Neural progenitor cell (in vitro differentiated cells): ENCODE measurements around the gene RMDN3. TPM values are rescaled to one million over a fixed set of nuclear protein-coding genes. Genes with fewer than 3 reads are reported as not detected.

Experiments
- DNase-seq: peaks from one replicate; pipeline ENCODE4 v3.0.0-alpha.2; 2016; ENCODE audit warnings: low spot score
- H2AFZ ChIP-seq: fragments of 200-600 bp; sonication (generic); replicated peaks from 2 replicates; pipeline ENCODE4 v1.6.1; 2016; ENCODE audit warnings: antibody characterized with exemption
- H3F3A ChIP-seq: fragments of 200-600 bp; sonication (generic); 2 replicates; pipeline ENCODE4 v1.6.1; 2016; ENCODE audit warnings: antibody characterized with exemption, low read depth
- H3K27ac ChIP-seq: fragments of 200-600 bp; sonication (generic); 2 replicates; pipeline ENCODE4 v1.5.1; 2016; ENCODE audit warnings: mild to moderate bottlenecking
- H3K27me3 ChIP-seq: fragments of 200-600 bp; sonication (generic); 2 replicates; pipeline ENCODE4 v1.6.1; 2016; ENCODE audit warnings: mild to moderate bottlenecking, moderate library complexity
- H3K36me3 ChIP-seq: fragments of 200-600 bp; sonication (generic); 2 replicates; pipeline ENCODE4 v1.5.1; 2016
- H3K4me1 ChIP-seq: fragments of 200-600 bp; sonication (generic); 2 replicates; pipeline ENCODE4 v1.6.1; 2016; ENCODE audit warnings: mixed run types
- H3K4me2 ChIP-seq: fragments of 200-600 bp; sonication (generic); 2 replicates; pipeline ENCODE4 v1.6.1; 2016
- H3K4me3 ChIP-seq: fragments of 200-600 bp; sonication (generic); 2 replicates; pipeline ENCODE4 v1.5.1; 2016
- H3K79me2 ChIP-seq: fragments of 200-600 bp; sonication (generic); 2 replicates; pipeline ENCODE4 v1.6.1; 2016; ENCODE audit warnings: low read depth
- H3K9ac ChIP-seq: fragments of 200-600 bp; sonication (generic); 2 replicates; pipeline ENCODE4 v1.6.1; 2016
- H3K9me3 ChIP-seq: fragments of 200-600 bp; sonication (generic); 2 replicates; pipeline ENCODE4 v1.5.1; 2016; ENCODE audit warnings: low read depth
- H4K20me1 ChIP-seq: fragments of 200-600 bp; sonication (generic); 2 replicates; pipeline ENCODE4 v1.6.1; 2016; ENCODE audit warnings: low read depth
- H3K27ac Mint-ChIP-seq: 3 replicates; pipeline ENCODE4 v1.8.0; 2021; ENCODE audit warnings: mixed read lengths
- H3K27me3 Mint-ChIP-seq: 2 replicates; pipeline ENCODE4 v1.8.0; 2022; ENCODE audit warnings: low read depth, mild to moderate bottlenecking, inconsistent platforms, moderate library complexity, mixed read lengths; ENCODE audit not compliant: insufficient read depth
- H3K36me3 Mint-ChIP-seq: 3 replicates; pipeline ENCODE4 v1.8.0; 2021; ENCODE audit warnings: mixed read lengths
- H3K4me1 Mint-ChIP-seq: 3 replicates; pipeline ENCODE4 v1.8.0; 2021; ENCODE audit warnings: mixed read lengths
- H3K4me3 Mint-ChIP-seq: 3 replicates; pipeline ENCODE4 v1.8.0; 2021; ENCODE audit warnings: mild to moderate bottlenecking, moderate library complexity, mixed read lengths
- H3K9me3 Mint-ChIP-seq: 3 replicates; pipeline ENCODE4 v1.8.0; 2020; ENCODE audit warnings: mixed read lengths
- EZH2 ChIP-seq: fragments of 200-600 bp; sonication (generic); IDR thresholded peaks from 2 replicates; pipeline ENCODE4 v1.6.1; 2017; ENCODE audit warnings: antibody characterized with exemption, mild to moderate bottlenecking, moderate library complexity
- EZH2phosphoT487 ChIP-seq: fragments of 200-600 bp; sonication (generic); IDR thresholded peaks from 2 replicates; pipeline ENCODE4 v1.6.1; 2017; ENCODE audit warnings: antibody characterized with exemption
- total RNA-seq: library from RNA; depleted of rRNA; stranded (reverse); fragments of >200 nt; gene quantifications from 2 replicates; pipeline ENCODE4 v1.2.3, GENCODE V29; 2015; ENCODE audit warnings: low replicate concordance
- TF ChIP-seq, protein P1 (sequence below): fragments of 200-600 bp; sonication (generic); IDR thresholded peaks from 2 replicates; pipeline ENCODE4 v1.5.1; 2017; ENCODE audit warnings: antibody characterized with exemption, mild to moderate bottlenecking

The RMDN3 gene
- total RNA-seq, 1 donor from 2014 or later: 13.2 TPM

DNA sequence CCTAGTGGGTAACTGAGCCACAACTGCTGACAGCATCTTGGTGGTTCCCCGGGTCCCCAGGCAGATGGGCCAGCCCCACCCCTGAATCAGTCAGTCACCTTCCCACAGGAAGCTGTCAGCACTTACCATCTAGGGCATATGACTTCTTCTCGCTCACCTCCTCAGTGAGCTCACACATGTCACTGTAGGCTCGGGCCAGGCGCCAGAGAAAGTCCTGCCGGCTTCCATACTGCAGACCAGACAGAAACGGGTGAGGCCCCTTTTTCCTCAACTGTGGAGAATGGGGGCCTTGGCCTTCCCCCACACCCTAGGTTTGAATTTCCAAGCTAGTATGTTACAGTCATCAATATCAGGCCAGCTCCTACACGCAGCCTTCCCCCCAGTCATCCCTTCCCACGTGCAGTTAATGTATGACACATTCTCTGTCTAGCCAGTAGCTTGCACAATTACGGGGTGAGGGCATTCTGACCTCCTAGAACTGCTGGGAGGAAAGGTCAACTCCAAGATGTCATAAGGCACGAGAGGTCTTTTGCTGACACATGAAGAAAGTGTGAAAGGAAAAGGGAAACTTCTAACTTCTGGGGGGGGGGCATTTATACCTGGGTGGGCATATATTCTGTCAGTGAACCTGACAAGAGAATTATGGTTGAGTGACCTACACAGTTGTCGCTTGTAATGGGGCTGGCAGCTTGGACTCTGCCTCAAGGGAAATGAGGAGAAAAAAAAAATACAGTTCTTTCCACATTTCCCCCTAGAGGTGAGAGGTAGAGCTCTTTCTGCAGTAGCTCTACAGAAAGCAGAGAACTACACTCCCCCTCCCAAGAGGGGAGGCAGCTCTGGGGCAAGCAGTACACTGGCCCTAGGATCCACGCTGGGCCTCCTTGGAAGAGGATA, 10.9 kb downstream of the RMDN3 start:
- H3K27me3 Mint-ChIP-seq: peaks cover 13% of the 10 kb centered on the region
- H3K79me2 ChIP-seq: no peaks in the 10 kb centered on the region
- peaks cover 32% of the 10 kb centered on the region for H3F3A ChIP-seq
- no peaks in the 10 kb centered on the region for H3K9me3 Mint-ChIP-seq
- H3K4me2 ChIP-seq: no peak overlapping the region
- no peaks in the 10 kb centered on the region for H3K9me3 ChIP-seq
- peak overlapping the region; percentile 49 for H3K27ac ChIP-seq
- DNase-seq: no peak
- H3K9ac ChIP-seq: no peak overlapping the region
- no peak for TF ChIP-seq EZH2
- TF ChIP-seq, protein P1, sequence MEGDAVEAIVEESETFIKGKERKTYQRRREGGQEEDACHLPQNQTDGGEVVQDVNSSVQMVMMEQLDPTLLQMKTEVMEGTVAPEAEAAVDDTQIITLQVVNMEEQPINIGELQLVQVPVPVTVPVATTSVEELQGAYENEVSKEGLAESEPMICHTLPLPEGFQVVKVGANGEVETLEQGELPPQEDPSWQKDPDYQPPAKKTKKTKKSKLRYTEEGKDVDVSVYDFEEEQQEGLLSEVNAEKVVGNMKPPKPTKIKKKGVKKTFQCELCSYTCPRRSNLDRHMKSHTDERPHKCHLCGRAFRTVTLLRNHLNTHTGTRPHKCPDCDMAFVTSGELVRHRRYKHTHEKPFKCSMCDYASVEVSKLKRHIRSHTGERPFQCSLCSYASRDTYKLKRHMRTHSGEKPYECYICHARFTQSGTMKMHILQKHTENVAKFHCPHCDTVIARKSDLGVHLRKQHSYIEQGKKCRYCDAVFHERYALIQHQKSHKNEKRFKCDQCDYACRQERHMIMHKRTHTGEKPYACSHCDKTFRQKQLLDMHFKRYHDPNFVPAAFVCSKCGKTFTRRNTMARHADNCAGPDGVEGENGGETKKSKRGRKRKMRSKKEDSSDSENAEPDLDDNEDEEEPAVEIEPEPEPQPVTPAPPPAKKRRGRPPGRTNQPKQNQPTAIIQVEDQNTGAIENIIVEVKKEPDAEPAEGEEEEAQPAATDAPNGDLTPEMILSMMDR: peak; percentile 9
- TF ChIP-seq EZH2phosphoT487: no peak
- H2AFZ ChIP-seq: no peak overlapping the region
- no peaks in the 10 kb centered on the region for H3K27me3 ChIP-seq
- no peak overlapping the region for H3K4me3 Mint-ChIP-seq
- H3K27ac Mint-ChIP-seq: no peak overlapping the region
- H3K36me3 ChIP-seq: no peaks in the 10 kb centered on the region
- H4K20me1 ChIP-seq: no peaks in the 10 kb centered on the region
- H3K36me3 Mint-ChIP-seq: peaks cover 17% of the 10 kb centered on the region
- no peaks in the 10 kb centered on the region for H3K4me1 ChIP-seq
- no peak overlapping the region for H3K4me3 ChIP-seq
- no peaks in the 10 kb centered on the region for H3K4me1 Mint-ChIP-seq

DNA sequence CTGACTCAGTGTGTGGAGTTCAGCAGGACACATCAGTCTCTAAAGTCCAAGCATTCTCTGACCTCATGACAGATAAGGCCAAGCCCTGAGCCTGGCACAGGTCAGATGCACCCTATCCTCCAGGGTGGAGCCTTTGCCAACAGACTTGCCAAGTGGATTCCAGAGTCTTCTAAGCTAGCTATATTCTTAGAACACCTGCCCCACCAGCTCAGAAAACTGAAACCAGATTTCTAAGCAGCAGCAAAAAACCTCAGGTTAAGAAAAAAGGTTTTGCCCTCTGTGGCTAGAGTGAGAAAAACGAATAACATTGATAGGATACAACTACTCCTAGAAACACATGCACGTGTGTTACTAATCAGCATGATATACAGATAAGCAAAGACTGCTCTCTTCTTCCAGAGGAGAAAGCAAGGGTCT, 11.6 kb downstream of the RMDN3 start:
- H2AFZ ChIP-seq: no peak overlapping the region
- no peaks in the 10 kb centered on the region for H3K9me3 ChIP-seq
- no peaks in the 10 kb centered on the region for H3K4me1 ChIP-seq
- no peak overlapping the region for H3K27ac ChIP-seq
- Mint-ChIP-seq H3K4me3 (no peak overlapping the region), H3K4me1 (no peaks in the 10 kb centered on the region), H3K27ac (no peak overlapping the region), H3K36me3 (peaks cover 21% of the 10 kb centered on the region), H3K9me3 (no peaks in the 10 kb centered on the region), H3K27me3 (peaks cover 13% of the 10 kb centered on the region)
- DNase-seq: no peak
- H3K27me3 ChIP-seq: no peaks in the 10 kb centered on the region
- no peaks in the 10 kb centered on the region for H3K36me3 ChIP-seq
- H4K20me1 ChIP-seq: peaks cover 5% of the 10 kb centered on the region
- H3K4me3 ChIP-seq: no peak overlapping the region
- no peak for TF ChIP-seq EZH2phosphoT487
- H3K79me2 ChIP-seq: no peaks in the 10 kb centered on the region
- H3K9ac ChIP-seq: no peak overlapping the region
- peaks cover 35% of the 10 kb centered on the region for H3F3A ChIP-seq
- H3K4me2 ChIP-seq: no peak overlapping the region

DNA sequence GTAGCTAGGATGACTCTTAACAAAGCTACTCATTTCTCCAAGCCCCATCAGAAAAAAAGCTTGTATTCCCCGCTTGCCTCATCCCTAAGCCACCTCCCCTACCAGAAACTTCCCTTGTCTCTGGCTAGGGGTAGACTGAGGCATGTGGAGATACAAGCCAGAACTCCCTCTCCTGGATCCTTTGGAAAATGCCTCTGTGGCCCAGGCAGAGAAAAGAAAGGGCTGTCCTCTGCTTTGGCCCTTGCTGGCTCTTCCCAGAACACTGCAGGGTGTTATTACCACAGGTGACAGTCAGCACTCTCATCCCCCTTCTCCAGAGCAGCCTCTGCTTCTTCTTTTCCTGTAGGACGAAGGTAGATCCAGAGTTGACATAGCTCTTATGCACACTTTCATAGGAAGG, 15.2 kb downstream of the RMDN3 start:
- Histone ChIP-seq H3K9me3 (no peaks in the 10 kb centered on the region), H3F3A (peaks cover 28% of the 10 kb centered on the region), H3K79me2 (no peaks in the 10 kb centered on the region), H3K4me2 (no peak overlapping the region), H3K36me3 (no peaks in the 10 kb centered on the region), H3K9ac (no peak overlapping the region), H3K27me3 (no peaks in the 10 kb centered on the region), H3K4me3 (no peak overlapping the region), H2AFZ (no peak overlapping the region), H3K27ac (no peak overlapping the region), H4K20me1 (peaks cover 5% of the 10 kb centered on the region), H3K4me1 (no peaks in the 10 kb centered on the region)
- TF ChIP-seq EZH2: no peak
- TF ChIP-seq, protein P1: peak; percentile 13
- peaks cover 4% of the 10 kb centered on the region for H3K27me3 Mint-ChIP-seq
- no peak overlapping the region for H3K4me3 Mint-ChIP-seq
- H3K27ac Mint-ChIP-seq: no peak overlapping the region
- H3K4me1 Mint-ChIP-seq: no peaks in the 10 kb centered on the region
- no peaks in the 10 kb centered on the region for H3K9me3 Mint-ChIP-seq
- peaks cover 16% of the 10 kb centered on the region for H3K36me3 Mint-ChIP-seq
- no peak for DNase-seq

DNA sequence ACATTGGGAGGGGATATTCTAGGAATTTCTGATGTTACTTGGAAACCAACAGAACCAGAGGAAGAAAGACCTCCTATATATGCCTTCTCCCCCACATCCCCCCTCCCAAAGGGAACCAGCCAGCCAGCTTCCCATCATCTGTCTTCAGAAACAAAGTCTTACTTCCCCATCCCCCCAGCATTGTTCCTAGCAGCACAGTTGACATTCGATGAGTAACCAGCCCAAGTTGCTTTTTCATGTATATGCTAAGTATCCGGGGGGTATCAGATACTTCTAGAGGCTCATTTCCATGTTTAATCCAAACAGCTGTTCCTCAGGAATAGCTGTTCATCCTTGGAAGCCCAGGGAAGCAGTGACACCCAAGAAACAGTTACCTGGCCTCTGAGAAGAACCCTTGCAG, 16.0 kb downstream of the RMDN3 start:
- peaks cover 14% of the 10 kb centered on the region for H3K36me3 Mint-ChIP-seq
- no peak for DNase-seq
- no peak overlapping the region for H2AFZ ChIP-seq
- peaks cover 5% of the 10 kb centered on the region for H4K20me1 ChIP-seq
- no peak overlapping the region for H3K4me3 Mint-ChIP-seq
- H3K27me3 ChIP-seq: no peaks in the 10 kb centered on the region
- no peak overlapping the region for H3K4me2 ChIP-seq
- H3K27ac Mint-ChIP-seq: no peak overlapping the region
- no peaks in the 10 kb centered on the region for H3K36me3 ChIP-seq
- H3K4me1 Mint-ChIP-seq: no peaks in the 10 kb centered on the region
- H3K79me2 ChIP-seq: no peaks in the 10 kb centered on the region
- no peaks in the 10 kb centered on the region for H3K9me3 Mint-ChIP-seq
- TF ChIP-seq EZH2 (no peak), EZH2phosphoT487 (no peak)
- TF ChIP-seq, protein P1: no peak
- no peak overlapping the region for H3K27ac ChIP-seq
- H3K4me3 ChIP-seq: no peak overlapping the region
- peaks cover 21% of the 10 kb centered on the region for H3F3A ChIP-seq
- no peaks in the 10 kb centered on the region for H3K4me1 ChIP-seq
- H3K27me3 Mint-ChIP-seq: peaks cover 4% of the 10 kb centered on the region
- H3K9me3 ChIP-seq: no peaks in the 10 kb centered on the region
- no peak overlapping the region for H3K9ac ChIP-seq
